NCI-H748 treated with DMSO at 0.1 percent for 48 hours (cell line): ENCODE results near the gene BRAT1.

ENCODE experiments used
- DNase-seq: peaks from one replicate; lab custom pipeline; 2025; lab: John Stamatoyannopoulos, UW

BRAT1 gene

GRCh38 chr7:2495418-2496299, 59.7 kb downstream of the BRAT1 start:
- DNase-seq: no peak

DNA sequence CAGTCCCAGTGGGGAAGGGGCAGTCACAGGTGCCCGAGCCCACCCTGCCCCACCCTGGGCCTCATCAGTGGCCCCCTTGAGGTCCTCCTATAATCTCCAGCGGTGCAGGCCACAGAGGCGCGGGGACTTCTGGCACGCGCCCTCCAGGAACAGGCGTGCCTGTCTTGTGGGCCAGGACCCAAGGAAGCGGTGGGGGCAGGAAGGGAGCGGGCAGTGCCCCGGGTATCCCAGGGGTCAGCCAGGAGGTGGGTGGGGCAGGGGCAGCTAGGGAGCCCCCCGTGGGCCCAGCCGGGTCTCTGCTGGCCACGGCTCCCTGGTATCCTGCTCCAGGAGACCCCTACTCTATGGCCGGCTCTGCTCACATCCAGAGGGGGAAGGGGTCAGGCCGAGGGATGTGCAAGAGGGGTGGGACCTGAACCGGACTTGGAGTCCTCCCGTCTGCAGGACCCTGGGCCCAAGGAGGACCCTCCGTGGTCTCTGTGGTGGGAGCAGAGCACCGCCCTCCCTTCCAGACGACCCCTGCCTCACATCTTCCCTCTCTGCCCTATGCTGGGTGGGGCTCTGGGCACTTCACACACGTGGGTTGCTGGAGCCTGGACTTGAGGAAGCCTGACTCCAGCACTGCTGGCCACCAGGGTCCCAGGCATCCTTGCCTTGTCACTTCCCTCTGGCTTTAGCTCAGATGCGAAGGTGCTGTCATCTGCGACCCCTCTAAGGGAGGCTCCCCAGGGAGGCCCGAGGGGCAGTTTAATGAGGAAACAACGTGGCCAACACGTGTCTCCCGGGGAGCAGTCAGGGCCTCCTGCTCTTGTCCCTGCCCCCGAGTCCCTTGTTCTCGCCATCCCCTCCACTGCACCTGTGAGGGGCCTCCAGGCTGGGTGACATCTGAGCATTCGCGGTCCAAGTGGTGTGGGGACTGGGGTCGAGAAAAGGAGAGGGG, 60.9 kb downstream of the BRAT1 start:
- no peak for DNase-seq

GRCh38 chr7:2493205-2494164, 61.8 kb downstream of the BRAT1 start:
- no peak for DNase-seq

GRCh38 chr7:2492038-2492437, 63.3 kb downstream of the BRAT1 start:
- no peak for DNase-seq

- no peak for DNase-seq
Measured at GRCh38 chr7:2490181-2490651, 65.1 kb downstream of the BRAT1 start.

- no peak for DNase-seq
Measured at GRCh38 chr7:2488681-2489080, 66.6 kb downstream of the BRAT1 start.

- no peak for DNase-seq
Measured at GRCh38 chr7:2488272-2488645, 67.1 kb downstream of the BRAT1 start.
